Heart left ventricle (tissue), 16 donors: Measurements from ENCODE around the gene NRCAM. TPM values are rescaled to one million over a fixed set of nuclear protein-coding genes. Genes with fewer than 3 reads are reported as not detected.

ENCODE experiments used
- ATAC-seq, 4 donors: fragments of 200-7000 bp; cut with Tn5 transposase; one replicate each; pipeline ENCODE4 v1.9.1; 2020 to 2022; ENCODE audit warnings: moderate library complexity in 4 of 4, mild to moderate bottlenecking in 3 of 4, moderate number of reproducible peaks in 1 of 4
- DNase-seq, 5 donors: peaks; one replicate each; pipeline ENCODE4 v3.0.0-alpha.2; 2020
- H3K27ac ChIP-seq, 12 donors: fragments of 200-600 bp; sonication (generic) in 4 of 12; one replicate each; pipeline versions ENCODE4 v1.5.0 to v1.8.0; 2016 to 2022; ENCODE audit warnings: mild to moderate bottlenecking in 2 of 12
- H3K27me3 ChIP-seq, 9 donors: fragments of 200-600 bp; sonication (generic) in 2 of 9; one replicate each; pipeline versions ENCODE4 v1.5.1 to v1.8.0; 2016 to 2022; ENCODE audit warnings: mild to moderate bottlenecking in 3 of 9
- H3K36me3 ChIP-seq, 9 donors: fragments of 200-600 bp; sonication (generic) in 2 of 9; one replicate each; pipeline versions ENCODE4 v1.5.0 to v1.8.0; 2018 to 2022; ENCODE audit warnings: mild to moderate bottlenecking in 2 of 9
- H3K4me1 ChIP-seq, 12 donors: fragments of 200-600 bp; sonication (generic) in 4 of 12; one replicate each; pipeline versions ENCODE4 v1.5.0 to v1.8.0; 2016 to 2022; ENCODE audit warnings: mild to moderate bottlenecking in 3 of 12
- H3K4me3 ChIP-seq, 12 donors: fragments of 200-600 bp; sonication (generic) in 4 of 12; one replicate each; pipeline versions ENCODE4 v1.5.0 to v1.8.0; 2017 to 2022; ENCODE audit warnings: mild to moderate bottlenecking in 9 of 12, moderate library complexity in 4 of 12
- H3K9me3 ChIP-seq, 12 donors: fragments of 200-600 bp; sonication (generic) in 4 of 12; one replicate each; pipeline versions ENCODE4 v1.5.0 to v1.8.0; 2016 to 2022; ENCODE audit warnings: mild to moderate bottlenecking in 1 of 12
- CTCF ChIP-seq, 12 donors: fragments of 200-600 bp; sonication (generic) in 4 of 12; IDR thresholded peaks; one replicate each; pipeline versions ENCODE4 v1.5.0 to v1.8.0; 2018 to 2022; ENCODE audit warnings: antibody characterized with exemption in 12 of 12, mild to moderate bottlenecking in 5 of 12
- POLR2A ChIP-seq, 2 donors: fragments of 450-650 bp; IDR thresholded peaks; one replicate each; pipeline ENCODE4 v1.6.1; 2017; ENCODE audit warnings: antibody characterized with exemption in 2 of 2, mild to moderate bottlenecking in 2 of 2, moderate library complexity in 2 of 2
- WGBS, 4 donors: extraction: QIAGEN DNeasy Blood & Tissue Kit in 2 of 4; methylation state at CpG; one replicate each; pipeline versions ENCODE4 v1.1.5 to v1.1.7; 2013 to 2018; 5-methylcytosine and 5-hydroxymethylcytosine counted together
- intact Hi-C, 10 donors: fragments of 100-400 bp; cut with DNase I; formaldehyde crosslinking; loops; one replicate each; pipeline versions ENCODE4 v1.11.1 to v1.14.2; 2022
- polyA plus RNA-seq, 2 donors: library from polyadenylated mRNA; stranded (reverse); fragments of 200-250 nt; gene quantifications; one replicate each; pipeline ENCODE4 v1.2.3, GENCODE V29; 2013
- total RNA-seq, 9 donors: library from RNA; depleted of rRNA in 2 of 9; stranded (reverse); fragments of >200 nt in 2 of 9; fragmentation: NEBNext Ultra II Directional in 3 of 9; extraction: Animal tissue kit (Norgen Biotek cat#: 25700) in 3 of 9; gene quantifications; one replicate each; pipeline versions ENCODE4 v1.1.0 to v1.2.4, GENCODE V29; 2016 to 2023
- donor health status: ischemic (EF 13 %, LVEDD 7.1; RV severe dilation, severe dysfunction).
- donor health status: healthy with polysubstance abuse.
- donor health status: DM: no; HTN: yes; CAD: no.
- donor health status: DM: no; HTN: no; CAD: no.
- donor health status: ischemic (EF 25% LVEDD 6.9; RV normal size, moderate dysfunction).
- donor health status: ischemic (EF 25% LVEDD 5.7; RV mildly dilated, moderate dysfunction).
- donor health status: healthy.
- donor health status: DM: yes; HTN: yes; CAD: no.
- donor health status: ischemic (EF 35%, LVEDD 5.7; RV mildly dilated, moderate dysfunction).
- donor health status: nonischemic (EF 11% LVEDD 7.7; RV severe dilation, severe dysfunction).
- donor health status: DM: yes; HTN: yes; CAD: no.
- donor health status: PGD.
- donor health status: ischemic (EF 29% LVEDD 5.4; RV normal size, mild dysfunction).
- donor health status: nonischemic (EF 23%, LVEDD 6.1; RV moderate dilation, normal function).

The NRCAM gene
- total and polyA plus RNA-seq, 11 donors: 0.07 to 2.5 (median 0.36) TPM

GRCh38 chr7:108283252-108283651 lies 173.0 kb downstream of the NRCAM start:
- Histone ChIP-seq H3K4me3 (no peak overlapping the region), H3K9me3 (no peaks in the 10 kb centered on the region), H3K36me3 (no peaks in the 10 kb centered on the region), H3K4me1 (no peaks in the 10 kb centered on the region), H3K27ac (no peak overlapping the region), H3K27me3 (peaks cover 0 to 7% (median 0%) of the 10 kb centered on the region in 9 donors)
- DNase-seq: no peak
- 67 to 71% (median 70%) methylated on average over 3 of the region's 3 CpGs for WGBS, 4 donors
- TF ChIP-seq CTCF (IDR thresholded peaks at IDR 0.05) (no peak), POLR2A (IDR thresholded peaks at IDR 0.05) (no peak)
- ATAC-seq: no peak
- intact Hi-C loops: no loop called here

- intact Hi-C loops: no loop called here
- 48 to 56% (median 52%) methylated on average over 4 of the region's 4 CpGs for WGBS, 4 donors
- peaks cover 0 to 4% (median 0%) of the 10 kb centered on the region in 9 donors for H3K27me3 ChIP-seq
- H3K4me3 ChIP-seq: no peak overlapping the region
- H3K27ac ChIP-seq: no peak overlapping the region
- no peak for ATAC-seq
- no peaks in the 10 kb centered on the region for H3K4me1 ChIP-seq
- TF ChIP-seq CTCF (IDR thresholded peaks at IDR 0.05) (no peak), POLR2A (IDR thresholded peaks at IDR 0.05) (no peak)
- no peak for DNase-seq
- no peaks in the 10 kb centered on the region for H3K9me3 ChIP-seq
- no peaks in the 10 kb centered on the region for H3K36me3 ChIP-seq
These were observed 173.7 kb downstream of the NRCAM start for GRCh38 chr7:108282427-108282996.

GRCh38 chr7:108280136-108280535 lies 176.1 kb downstream of the NRCAM start:
- Histone ChIP-seq H3K27ac (no peak overlapping the region), H3K9me3 (no peaks in the 10 kb centered on the region), H3K4me1 (no peaks in the 10 kb centered on the region), H3K36me3 (no peaks in the 10 kb centered on the region), H3K4me3 (no peak overlapping the region), H3K27me3 (peaks cover 0 to 3% (median 0%) of the 10 kb centered on the region in 9 donors)
- ATAC-seq (no peak), DNase-seq (no peak)
- intact Hi-C loops: no loop called here
- no peak for TF ChIP-seq CTCF (IDR thresholded peaks at IDR 0.05)
- TF ChIP-seq POLR2A (IDR thresholded peaks at IDR 0.05): no peak
- 11 to 54% (median 29%) methylated on average over 2 to 3 of the region's 3 CpGs for WGBS, 4 donors

DNA sequence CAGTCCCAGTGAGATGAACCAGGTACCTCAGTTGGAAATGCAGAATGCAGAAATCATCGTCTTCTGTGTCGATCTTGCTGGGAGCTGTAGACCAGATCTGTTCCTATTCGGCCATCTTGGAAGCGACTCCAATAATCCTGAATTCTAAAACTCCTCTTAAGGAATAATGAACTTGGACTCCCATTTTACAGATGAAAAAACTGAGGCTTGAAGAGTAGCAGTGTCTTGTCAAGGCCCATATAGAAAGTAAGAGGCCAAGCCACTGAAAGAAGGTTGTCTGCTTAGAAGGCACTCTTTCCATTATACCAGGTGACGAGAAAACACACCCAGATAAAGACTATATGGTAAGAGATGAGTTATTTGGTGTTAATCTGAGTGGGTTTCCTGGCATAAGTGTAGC lies 177.5 kb downstream of the NRCAM start:
- intact Hi-C loops: no loop called here

More for the DNA sequence above, 177.5 kb downstream of the NRCAM start:
- peaks cover 0 to 5% (median 0%) of the 10 kb centered on the region in 12 donors for H3K9me3 ChIP-seq
- H3K36me3 ChIP-seq: no peaks in the 10 kb centered on the region
- H3K4me1 ChIP-seq: no peaks in the 10 kb centered on the region
- no peak overlapping the region for H3K27ac ChIP-seq
- H3K4me3 ChIP-seq: no peak overlapping the region
- DNase-seq (no peak), ATAC-seq (no peak)
- H3K27me3 ChIP-seq: no peaks in the 10 kb centered on the region
- TF ChIP-seq POLR2A (IDR thresholded peaks at IDR 0.05): no peak
- TF ChIP-seq CTCF (IDR thresholded peaks at IDR 0.05): no peak
- WGBS, 4 donors: 95 to 99% (median 97%) methylated on average over 5 of the region's 5 CpGs
